SK-N-MC (cell line): ENCODE results near the gene ORAI3.

Experiments
- EZH2 ChIP-seq: fragments of 200-600 bp; sonication (generic); IDR thresholded peaks from one replicate; pipeline ENCODE4 v1.6.1; 2017; ENCODE audit warnings: antibody characterized with exemption
- POLR2AphosphoS5 ChIP-seq: IDR thresholded peaks from 2 replicates; pipeline ENCODE4 v1.6.1; 2012; ENCODE audit warnings: mild to moderate bottlenecking, low read depth, low read length, borderline replicate concordance

DNA sequence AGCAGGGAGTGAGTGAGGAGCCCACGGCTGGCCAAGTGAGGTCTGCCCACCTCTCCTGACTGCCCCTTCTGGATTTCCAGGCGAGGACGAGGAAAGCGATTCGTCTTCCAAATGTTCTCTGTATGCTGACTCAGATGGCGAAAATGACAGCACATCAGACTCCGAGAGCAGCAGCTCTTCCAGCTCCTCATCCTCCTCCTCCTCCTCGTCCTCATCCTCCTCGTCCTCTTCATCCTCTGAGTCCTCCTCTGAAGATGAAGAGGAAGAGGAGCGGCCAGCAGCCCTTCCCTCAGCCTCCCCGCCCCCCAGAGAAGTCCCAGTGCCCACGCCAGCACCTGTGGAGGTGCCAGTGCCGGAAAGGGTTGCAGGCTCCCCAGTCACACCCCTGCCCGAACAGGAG, 22.4 kb downstream of the ORAI3 start:
- TF ChIP-seq EZH2 (no peak), POLR2AphosphoS5 (no peak)
